HG02798 (cell line): Measurements from ENCODE around the gene MTX3.

Experiments
- ATAC-seq: cut with Tn5 transposase; IDR thresholded peaks from one replicate; pipeline ENCODE4 v1.9.1; 2021; ENCODE audit warnings: mild to moderate bottlenecking; ENCODE audit not compliant: unreplicated experiment, poor library complexity

Gene MTX3

GRCh38 chr5:79938468-79938867 lies 52.6 kb downstream of the MTX3 start:
- ATAC-seq, result no peak

DNA sequence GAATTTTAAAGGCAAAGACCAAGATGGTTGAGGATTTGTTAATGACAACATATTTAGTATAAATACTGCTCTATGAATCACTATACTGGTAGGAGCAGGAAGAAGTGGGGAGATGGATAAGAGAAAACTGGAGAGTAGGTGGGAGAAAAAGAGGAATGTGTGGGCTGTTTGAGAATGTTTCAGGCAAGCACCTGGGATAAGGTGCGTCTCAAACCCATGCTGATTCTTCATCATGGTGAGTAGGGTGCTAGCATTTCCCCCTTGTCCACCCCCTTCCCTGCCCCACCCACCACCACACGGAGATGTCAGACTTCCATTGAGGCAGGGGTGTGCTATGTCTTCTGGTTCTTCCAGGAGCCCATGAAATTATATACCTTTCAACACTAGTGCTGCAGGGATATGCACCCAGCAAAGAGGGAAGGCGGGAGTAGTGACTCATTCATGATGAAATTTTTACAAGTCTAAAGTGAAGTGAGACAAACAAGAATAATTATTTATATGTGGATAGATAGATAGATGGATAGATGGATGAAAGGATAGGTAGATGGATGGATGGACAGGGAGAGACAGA lies 54.3 kb downstream of the MTX3 start:
- ATAC-seq, result no peak

DNA sequence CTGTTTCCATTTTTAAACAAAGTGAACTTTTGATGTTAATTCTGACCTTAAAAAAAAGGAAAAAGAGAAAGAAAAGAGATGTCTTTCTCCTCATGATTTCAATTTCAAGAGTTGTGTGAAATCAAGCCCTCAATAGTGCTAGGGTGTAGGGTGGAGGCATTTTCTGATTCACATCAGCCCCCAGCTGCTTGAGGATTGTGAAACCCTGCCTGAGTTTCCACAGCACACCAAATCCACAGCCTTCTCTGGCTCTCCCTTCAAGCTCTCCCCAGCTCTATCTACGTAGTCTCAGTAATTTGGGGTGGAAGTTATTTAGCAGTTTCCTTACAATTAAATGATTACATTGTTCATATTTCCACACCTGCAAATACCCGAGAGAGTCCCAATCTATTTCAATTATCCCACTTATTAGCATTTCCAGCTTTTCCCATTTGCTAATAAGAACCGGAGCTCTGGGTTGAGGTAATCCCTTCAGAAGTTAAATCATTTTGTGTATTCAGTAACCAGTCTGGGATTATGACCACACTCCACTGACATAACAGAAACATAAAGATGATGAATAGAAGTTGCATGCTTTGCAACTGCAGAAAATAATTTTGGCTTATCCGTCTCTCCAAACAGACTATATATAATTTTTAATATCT lies 54.9 kb downstream of the MTX3 start:
- no peak for ATAC-seq

DNA sequence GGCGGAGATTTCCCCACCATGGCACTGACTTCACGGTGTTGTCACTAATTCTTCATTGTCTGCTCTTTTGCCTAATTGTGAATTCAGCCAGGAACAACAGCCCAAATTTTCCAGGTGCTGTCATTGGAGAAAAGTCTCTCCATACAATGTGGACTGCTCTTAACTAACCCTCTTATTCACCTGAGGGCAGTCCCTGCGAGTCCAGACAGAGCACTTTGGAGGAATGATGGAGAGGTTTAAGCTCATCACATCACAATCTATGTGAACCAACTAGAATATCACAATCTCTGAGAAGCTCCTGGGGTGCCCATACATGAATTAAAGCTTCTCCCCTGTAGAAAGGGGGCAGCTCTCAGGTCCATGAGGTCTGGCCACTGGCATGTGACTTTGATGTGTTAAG lies 56.4 kb downstream of the MTX3 start:
- no peak for ATAC-seq

DNA sequence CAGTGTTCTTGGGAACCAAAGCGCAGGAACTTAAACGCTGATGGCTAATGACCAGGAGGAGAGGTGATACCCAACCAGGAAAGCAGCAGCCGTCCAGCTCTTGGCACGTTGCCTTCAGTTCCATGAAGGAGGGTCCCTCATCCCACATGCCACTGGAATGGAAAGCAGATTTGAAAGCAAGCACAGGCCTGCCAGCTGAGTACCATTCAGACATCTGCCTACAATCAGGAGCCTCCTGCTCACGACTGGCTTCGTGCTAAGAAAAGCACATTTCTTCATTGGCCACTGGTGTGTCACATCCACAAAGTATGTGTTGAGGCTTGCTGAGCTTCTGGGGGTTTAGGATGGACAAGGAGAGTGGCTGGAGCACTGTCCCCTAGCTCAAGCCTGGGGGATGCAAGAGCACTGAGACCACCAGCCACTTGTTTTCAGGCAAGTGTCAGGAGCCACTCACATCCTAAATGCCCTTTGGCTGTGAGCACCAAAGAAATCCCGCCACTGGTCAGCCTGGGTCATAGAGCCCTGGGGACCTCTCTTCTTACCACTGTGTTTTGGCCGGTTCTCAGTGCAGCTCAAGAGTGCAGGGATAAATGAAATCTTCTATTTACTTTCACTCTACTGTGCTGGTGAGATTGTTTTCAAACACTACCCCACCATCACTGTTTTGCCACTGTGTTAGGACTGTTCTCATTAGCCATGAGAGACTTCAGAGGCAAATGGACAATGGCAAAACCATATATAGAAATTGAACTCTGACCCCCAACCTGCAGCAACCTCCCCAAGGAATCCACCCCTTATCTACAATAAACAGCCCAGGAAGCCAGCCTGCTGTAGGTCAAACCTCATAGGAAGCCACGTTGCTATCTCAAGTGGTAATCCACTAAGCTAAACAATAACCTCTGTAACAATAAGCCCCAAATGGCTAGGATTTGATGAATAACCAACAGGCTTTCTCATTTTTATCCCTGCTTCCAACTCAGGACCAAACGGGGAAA lies 58.3 kb downstream of the MTX3 start:
- ATAC-seq, result no peak

DNA sequence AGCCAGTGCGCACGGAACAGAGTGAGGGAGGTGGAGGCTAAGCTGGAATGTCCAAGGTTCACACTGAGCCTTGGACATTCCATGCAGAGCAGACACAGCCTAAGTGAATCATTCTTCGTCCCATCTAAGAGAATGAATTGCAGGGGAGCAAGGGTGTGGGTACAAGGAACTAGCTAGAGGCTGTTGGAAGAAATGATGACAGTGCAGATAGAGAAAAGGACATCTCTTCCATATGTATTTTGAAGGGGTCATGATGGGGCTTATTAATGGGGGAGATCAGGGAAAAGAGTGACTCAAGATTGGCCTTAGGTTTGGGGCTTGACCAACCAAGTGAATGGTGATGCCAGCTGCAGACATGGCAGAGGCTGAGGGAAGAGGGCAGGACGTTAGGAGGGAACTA lies 59.2 kb downstream of the MTX3 start:
- ATAC-seq, result no peak

DNA sequence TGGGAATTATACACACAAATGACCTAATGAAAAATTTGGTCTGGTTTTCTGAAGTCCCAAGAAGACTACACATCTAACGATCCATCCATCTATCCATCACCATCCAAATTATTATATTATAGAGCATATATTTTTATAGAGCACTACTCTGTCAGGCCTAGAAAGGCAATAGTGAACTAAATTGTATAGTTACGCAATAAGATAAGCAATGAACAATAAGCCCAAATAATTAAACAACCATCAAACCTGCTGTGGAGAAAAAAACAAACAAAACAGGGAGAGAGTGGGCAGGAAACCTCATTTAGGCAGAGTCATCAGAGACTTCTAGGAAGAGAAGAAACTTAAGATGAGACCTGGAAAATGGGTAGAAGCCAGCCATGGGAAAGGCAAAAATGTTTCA lies 59.7 kb downstream of the MTX3 start:
- no peak for ATAC-seq

GRCh38 chr5:79929095-79929494 lies 62.0 kb downstream of the MTX3 start:
- ATAC-seq, result no peak
